KOPT-K1 (cell line): Measurements from ENCODE around the gene PLXNA4.

Experiments used
- H3K27ac ChIP-seq: fragments of 200-600 bp; sonication (generic); 2 replicates; pipeline ENCODE4 v1.5.1; 2016; ENCODE audit warnings: antibody characterized with exemption, mild to moderate bottlenecking, low read depth, low read length; ENCODE audit not compliant: poor library complexity, severe bottlenecking
- H3K36me3 ChIP-seq: fragments of 200-600 bp; sonication (generic); 2 replicates; pipeline ENCODE4 v1.5.1; 2017; ENCODE audit warnings: antibody characterized with exemption, mild to moderate bottlenecking, low read length, moderate library complexity; ENCODE audit not compliant: insufficient read depth
- H3K9me3 ChIP-seq: fragments of 200-600 bp; sonication (generic); 2 replicates; pipeline ENCODE4 v1.5.1; 2017; ENCODE audit warnings: antibody characterized with exemption, low read length, mild to moderate bottlenecking; ENCODE audit not compliant: insufficient read depth, poor library complexity, severe bottlenecking

PLXNA4 gene

DNA sequence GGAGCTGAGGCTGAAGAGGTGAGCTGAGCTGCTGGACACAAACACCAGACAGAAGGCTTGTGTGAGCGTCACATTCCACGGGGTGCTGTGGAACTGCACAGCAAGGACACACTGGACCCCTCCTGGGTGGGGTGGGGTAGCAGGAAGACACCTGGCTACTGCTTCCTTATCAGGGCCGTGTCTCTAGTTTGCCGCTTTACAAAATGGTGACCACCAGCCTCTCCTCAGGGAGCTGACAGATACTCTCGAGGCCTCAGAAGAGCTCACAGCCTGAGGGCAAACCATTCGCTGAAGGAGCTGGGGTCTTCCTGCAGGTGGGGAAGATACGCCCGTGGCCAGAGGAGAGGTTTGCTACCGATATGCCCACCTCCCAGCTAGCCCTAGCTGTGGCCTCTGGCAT is 461.9 kb downstream of the PLXNA4 start:
- Histone ChIP-seq H3K36me3 (no peaks in the 10 kb centered on the region), H3K27ac (no peak overlapping the region), H3K9me3 (no peaks in the 10 kb centered on the region)

GRCh38 chr7:132113536-132114371 is 462.5 kb downstream of the PLXNA4 start:
- Histone ChIP-seq H3K9me3 (no peaks in the 10 kb centered on the region), H3K27ac (no peak overlapping the region), H3K36me3 (no peaks in the 10 kb centered on the region)

- Histone ChIP-seq H3K36me3 (no peaks in the 10 kb centered on the region), H3K27ac (no peak overlapping the region), H3K9me3 (no peaks in the 10 kb centered on the region)
Observed at GRCh38 chr7:132112657-132113056, 463.6 kb downstream of the PLXNA4 start.

DNA sequence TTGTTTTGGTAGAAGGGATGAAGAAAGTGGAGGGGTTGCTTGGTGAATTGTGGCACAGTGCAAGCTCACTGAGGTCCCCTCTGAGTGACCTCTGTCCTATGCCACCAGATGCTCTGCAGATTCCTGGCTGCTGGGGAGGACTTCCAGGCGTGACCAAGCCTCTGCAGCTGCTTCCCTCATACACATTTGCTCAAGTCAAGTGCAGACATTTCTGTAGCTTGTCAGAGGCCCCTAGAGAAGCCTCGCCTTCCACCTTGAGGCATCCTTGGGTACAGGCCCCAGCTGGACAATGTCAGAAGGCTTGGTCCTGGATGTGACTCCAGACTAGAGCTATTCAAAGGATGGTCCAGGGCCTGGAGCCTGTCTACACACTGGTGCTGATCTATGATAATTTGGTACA is 464.2 kb downstream of the PLXNA4 start:
- Histone ChIP-seq H3K27ac (no peak overlapping the region), H3K9me3 (no peaks in the 10 kb centered on the region), H3K36me3 (no peaks in the 10 kb centered on the region)

GRCh38 chr7:132110692-132111091 is 465.6 kb downstream of the PLXNA4 start:
- H3K36me3 ChIP-seq, result no peaks in the 10 kb centered on the region
- no peak overlapping the region for H3K27ac ChIP-seq
- no peaks in the 10 kb centered on the region for H3K9me3 ChIP-seq

DNA sequence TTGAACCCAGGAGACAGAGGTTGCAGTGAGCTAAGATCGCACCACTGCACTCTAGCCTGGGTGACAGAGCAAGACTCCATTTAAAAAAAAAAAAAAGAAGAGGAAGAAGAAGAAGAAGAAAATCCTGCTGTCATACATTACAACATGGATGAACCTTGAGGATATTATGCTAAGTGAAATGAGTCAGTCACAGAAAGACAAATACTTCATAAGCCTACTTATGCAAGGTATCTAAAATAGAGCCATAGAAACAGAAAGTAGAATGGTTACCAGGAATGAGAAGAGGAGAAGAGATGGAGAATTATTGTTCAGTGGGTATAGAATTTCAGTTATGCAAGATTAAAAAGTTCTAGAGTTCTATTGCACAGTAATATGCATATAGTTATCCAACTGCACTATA is 466.5 kb downstream of the PLXNA4 start:
- Histone ChIP-seq H3K9me3 (no peaks in the 10 kb centered on the region), H3K27ac (no peak overlapping the region), H3K36me3 (no peaks in the 10 kb centered on the region)

DNA sequence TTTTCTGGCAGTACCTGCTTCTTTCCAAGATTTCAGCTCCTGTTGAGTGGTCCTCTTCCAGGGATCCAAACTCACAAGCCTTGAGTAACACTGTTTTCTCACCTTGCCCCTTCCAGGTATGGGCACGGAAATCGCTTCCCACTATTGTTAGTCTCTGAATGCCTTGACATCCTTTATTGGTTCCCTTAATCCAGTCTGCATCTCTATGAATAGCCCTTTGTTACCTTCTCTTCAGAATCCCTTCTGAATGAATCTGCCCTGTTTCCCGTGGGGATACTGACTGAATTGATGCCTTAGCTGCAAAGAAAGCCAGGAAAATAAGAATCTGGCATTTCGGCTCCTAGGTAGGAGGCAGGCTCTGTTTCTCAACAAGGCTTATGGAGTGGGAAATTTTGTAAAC is 467.7 kb downstream of the PLXNA4 start:
- Histone ChIP-seq H3K27ac (no peak overlapping the region), H3K36me3 (no peaks in the 10 kb centered on the region), H3K9me3 (no peaks in the 10 kb centered on the region)

GRCh38 chr7:132106491-132106890 is 469.8 kb downstream of the PLXNA4 start:
- Histone ChIP-seq H3K36me3 (no peaks in the 10 kb centered on the region), H3K27ac (no peak overlapping the region), H3K9me3 (no peaks in the 10 kb centered on the region)

DNA sequence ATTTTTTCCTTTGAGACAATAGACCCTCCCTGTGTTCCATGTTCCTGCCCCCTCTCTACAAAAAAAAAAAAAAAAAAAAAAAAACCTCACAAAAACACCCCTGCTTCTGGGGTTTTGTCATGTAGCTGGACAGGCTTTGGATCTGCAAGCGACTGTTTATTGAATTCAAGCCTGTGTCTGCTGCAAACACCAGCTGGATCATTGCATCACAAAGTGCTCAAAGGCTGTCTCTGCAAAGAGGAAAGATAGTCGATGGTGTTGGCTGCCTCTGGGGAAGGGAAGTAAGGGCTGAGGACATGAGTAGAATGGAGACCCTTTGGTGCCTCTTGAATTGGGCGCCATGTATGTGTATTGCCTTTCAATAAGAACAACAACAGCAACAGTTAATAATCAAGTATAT is 471.2 kb downstream of the PLXNA4 start:
- Histone ChIP-seq H3K36me3 (no peaks in the 10 kb centered on the region), H3K27ac (no peak overlapping the region), H3K9me3 (no peaks in the 10 kb centered on the region)

DNA sequence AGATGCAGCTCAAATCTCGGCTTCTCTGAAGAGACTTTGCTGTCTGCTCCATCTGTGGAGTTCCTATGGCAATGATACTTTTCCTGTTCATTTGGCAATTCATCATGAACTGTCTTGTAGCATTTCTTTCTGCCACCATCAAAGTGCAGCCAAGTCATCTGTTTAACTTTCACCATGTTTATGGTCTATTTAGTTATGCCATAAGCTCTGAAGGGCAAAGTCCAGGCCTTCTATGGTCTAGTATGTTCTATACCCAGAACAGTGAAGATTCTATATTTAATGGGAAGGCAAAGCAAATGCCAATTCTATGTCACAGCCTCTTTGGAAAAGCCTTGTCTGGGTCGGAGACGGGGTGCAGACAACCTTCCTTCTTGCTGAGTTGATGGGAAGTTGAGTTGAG is 472.6 kb downstream of the PLXNA4 start:
- Histone ChIP-seq H3K27ac (no peak overlapping the region), H3K9me3 (no peaks in the 10 kb centered on the region), H3K36me3 (no peaks in the 10 kb centered on the region)

GRCh38 chr7:132102942-132103341 is 473.3 kb downstream of the PLXNA4 start:
- Histone ChIP-seq H3K9me3 (no peaks in the 10 kb centered on the region), H3K27ac (no peak overlapping the region)

GRCh38 chr7:132102391-132102790 is 473.9 kb downstream of the PLXNA4 start:
- H3K9me3 ChIP-seq, result no peaks in the 10 kb centered on the region
- no peaks in the 10 kb centered on the region for H3K36me3 ChIP-seq
- H3K27ac ChIP-seq, result no peak overlapping the region

More at GRCh38 chr7:132102942-132103341, 473.3 kb downstream of the PLXNA4 start:
- no peaks in the 10 kb centered on the region for H3K36me3 ChIP-seq

DNA sequence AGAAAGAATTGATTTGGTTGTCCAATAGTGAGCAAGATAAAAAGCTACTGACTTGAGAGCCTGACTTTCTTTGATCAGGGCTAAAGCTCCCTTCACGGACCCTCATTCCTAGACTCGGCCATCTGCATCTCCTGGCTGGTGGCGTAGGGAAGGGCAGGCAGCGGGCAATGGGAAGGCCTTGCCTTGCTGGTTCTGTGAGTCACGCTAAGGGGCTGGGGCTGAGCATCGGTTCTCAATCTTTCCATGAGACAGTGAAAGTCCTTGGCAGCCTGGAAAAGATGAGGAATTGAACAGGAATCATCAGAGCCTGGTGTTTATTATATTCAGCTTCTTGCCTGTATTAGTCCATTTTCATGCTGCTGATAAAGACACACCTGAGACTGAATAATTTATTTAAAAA is 475.3 kb downstream of the PLXNA4 start:
- Histone ChIP-seq H3K9me3 (no peaks in the 10 kb centered on the region), H3K27ac (no peak overlapping the region), H3K36me3 (no peaks in the 10 kb centered on the region)

GRCh38 chr7:132100483-132100882 is 475.8 kb downstream of the PLXNA4 start:
- no peaks in the 10 kb centered on the region for H3K36me3 ChIP-seq
- no peaks in the 10 kb centered on the region for H3K9me3 ChIP-seq
- no peak overlapping the region for H3K27ac ChIP-seq

GRCh38 chr7:132099163-132099562 is 477.1 kb downstream of the PLXNA4 start:
- Histone ChIP-seq H3K36me3 (no peaks in the 10 kb centered on the region), H3K27ac (no peak overlapping the region), H3K9me3 (no peaks in the 10 kb centered on the region)

DNA sequence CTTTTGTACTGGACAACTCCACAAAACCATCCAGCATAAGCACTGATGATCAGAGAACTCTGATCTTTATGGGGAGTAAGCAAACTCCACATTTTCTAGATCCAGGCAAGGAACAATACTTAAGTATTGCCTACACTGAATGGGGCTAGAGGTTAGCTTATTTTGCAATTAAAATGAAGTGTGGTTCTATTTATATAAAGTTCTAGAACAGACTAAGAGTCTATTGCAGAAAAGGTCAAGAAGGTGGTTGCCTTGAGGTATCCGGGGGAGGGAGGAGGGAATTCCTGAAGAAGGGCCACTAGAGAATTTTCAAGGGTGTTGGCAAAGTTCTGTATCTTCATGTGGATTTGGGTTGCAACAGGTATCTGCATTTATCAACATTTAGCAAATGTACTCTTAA is 477.9 kb downstream of the PLXNA4 start:
- no peak overlapping the region for H3K27ac ChIP-seq
- H3K36me3 ChIP-seq, result no peaks in the 10 kb centered on the region
- no peaks in the 10 kb centered on the region for H3K9me3 ChIP-seq
